ENCODE data around the gene LENG1.

Gene LENG1

DNA sequence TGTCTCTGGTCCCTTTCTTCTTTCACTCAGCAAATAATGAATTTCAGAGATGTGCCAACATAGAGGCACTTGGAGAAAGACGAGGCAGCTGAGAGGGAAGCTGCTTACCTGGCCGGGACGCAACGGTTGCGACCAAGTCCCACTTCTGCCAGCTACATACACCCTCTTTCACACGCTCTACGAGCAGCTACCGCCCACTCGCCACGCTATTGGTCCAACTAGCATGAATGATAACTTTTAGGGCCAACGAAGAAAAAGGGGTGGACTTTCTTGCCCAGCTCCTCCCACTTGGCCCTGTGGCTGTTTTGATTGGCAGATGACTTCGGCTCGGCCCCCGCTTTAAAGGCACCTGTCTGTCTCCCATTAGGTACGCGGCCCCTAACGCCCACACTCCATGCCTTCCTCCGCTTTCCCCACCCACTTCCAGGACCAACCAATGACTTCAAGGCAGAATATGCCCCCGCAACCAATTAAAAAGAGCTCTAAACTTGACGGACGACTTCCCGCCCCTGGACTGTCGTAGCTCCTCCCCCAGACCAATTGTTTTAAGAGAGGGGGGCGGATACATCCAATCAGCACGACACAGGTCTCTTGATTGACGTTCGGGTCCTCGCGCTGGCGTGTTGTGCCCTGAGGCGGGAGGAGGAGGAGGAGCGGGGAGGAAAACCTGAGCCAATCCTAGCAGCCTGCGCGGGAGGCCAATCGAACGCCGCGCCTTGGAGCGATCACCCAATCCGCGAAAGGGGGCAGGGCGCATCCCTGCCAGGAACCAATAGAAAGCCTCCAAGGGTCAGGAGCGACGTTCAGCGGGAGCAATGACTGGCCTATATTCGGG lies 22.4 kb downstream of the LENG1 start (continued):
- TF ChIP-seq, protein P1, sequence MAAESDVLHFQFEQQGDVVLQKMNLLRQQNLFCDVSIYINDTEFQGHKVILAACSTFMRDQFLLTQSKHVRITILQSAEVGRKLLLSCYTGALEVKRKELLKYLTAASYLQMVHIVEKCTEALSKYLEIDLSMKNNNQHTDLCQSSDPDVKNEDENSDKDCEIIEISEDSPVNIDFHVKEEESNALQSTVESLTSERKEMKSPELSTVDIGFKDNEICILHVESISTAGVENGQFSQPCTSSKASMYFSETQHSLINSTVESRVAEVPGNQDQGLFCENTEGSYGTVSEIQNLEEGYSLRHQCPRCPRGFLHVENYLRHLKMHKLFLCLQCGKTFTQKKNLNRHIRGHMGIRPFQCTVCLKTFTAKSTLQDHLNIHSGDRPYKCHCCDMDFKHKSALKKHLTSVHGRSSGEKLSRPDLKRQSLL (tag by site-specific recombination; IDR thresholded peaks at IDR 0.05): no peak
- TF ChIP-seq ZNF266 (tag by site-specific recombination; IDR thresholded peaks at IDR 0.05; ENCODE audit: low read depth) (no peak), ZNF114 (tag by site-specific recombination; IDR thresholded peaks at IDR 0.05) (no peak), ZNF157 (tag by site-specific recombination; IDR thresholded peaks at IDR 0.05) (no peak), KLF9 (tag by site-specific recombination; IDR thresholded peaks at IDR 0.05; ENCODE audit: low read depth) (peak; percentile 75; the same call in 1 of the 2 replicates), KLF8 (tag by site-specific recombination; IDR thresholded peaks at IDR 0.05) (peak; percentile 18; the same call in 1 of the 2 replicates), GLIS2 (tag by site-specific recombination; IDR thresholded peaks at IDR 0.05) (0 out of 2 replicates have a peak, but pooled peaks have one; percentile 15), ZNF561 (tag by site-specific recombination; IDR thresholded peaks at IDR 0.05; ENCODE audit: borderline replicate concordance) (peak; percentile 99), EGR2 (tag by site-specific recombination; IDR thresholded peaks at IDR 0.05; ENCODE audit: low read depth) (peak; percentile 94), ZNF335 (tag by site-specific recombination; conservative IDR thresholded peaks at IDR 0.05) (peak; percentile 79; the same call in 1 of the 2 replicates)
- TF ChIP-seq, protein P2, sequence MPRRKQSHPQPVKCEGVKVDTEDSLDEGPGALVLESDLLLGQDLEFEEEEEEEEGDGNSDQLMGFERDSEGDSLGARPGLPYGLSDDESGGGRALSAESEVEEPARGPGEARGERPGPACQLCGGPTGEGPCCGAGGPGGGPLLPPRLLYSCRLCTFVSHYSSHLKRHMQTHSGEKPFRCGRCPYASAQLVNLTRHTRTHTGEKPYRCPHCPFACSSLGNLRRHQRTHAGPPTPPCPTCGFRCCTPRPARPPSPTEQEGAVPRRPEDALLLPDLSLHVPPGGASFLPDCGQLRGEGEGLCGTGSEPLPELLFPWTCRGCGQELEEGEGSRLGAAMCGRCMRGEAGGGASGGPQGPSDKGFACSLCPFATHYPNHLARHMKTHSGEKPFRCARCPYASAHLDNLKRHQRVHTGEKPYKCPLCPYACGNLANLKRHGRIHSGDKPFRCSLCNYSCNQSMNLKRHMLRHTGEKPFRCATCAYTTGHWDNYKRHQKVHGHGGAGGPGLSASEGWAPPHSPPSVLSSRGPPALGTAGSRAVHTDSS (tag by site-specific recombination; IDR thresholded peaks at IDR 0.05): peak; percentile 95

DNA sequence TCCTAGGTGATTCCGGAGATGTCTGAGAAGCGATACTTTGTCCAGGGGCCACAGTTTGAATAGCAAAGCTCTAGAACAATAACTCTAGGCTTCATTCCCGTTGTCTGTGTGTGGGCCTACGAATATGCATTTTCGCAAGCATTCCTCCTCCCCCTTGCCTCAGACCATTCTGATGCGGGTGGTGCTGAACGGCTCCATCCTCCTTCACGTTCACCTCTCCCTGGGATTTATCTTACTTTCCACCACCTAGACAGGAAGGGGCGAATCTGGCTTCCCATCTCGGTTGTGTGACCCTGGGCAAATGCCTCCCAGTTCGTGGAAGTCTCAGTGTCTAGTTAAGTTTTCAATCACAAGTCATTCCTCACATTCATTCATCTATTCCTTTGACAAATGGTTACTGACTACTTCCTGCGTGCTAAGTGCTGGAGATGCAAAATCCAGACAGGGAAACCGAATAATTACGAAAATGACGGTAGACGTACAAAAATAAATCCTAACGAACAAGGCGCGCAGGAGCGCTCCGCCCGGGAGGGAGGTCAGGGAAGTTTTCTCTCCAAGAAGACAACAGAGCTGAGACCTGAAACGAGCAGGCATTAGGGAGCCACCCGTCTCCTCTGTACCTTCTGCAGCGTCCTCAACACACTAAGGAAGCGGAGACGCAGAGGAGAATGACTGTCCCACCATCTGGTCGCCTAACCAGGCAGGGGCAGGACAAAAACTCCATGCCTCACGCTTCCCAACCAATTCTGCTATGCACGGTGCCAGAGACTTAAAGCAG lies 23.2 kb downstream of the LENG1 start:
- 0 out of 2 replicates have a peak, but pooled peaks have one; percentile 13 for TF ChIP-seq SP7 (tag by site-specific recombination; IDR thresholded peaks at IDR 0.05)
- TF ChIP-seq KLF7 (tag by site-specific recombination; IDR thresholded peaks at IDR 0.05; ENCODE audit: borderline replicate concordance): no peak
- TF ChIP-seq, protein P3, sequence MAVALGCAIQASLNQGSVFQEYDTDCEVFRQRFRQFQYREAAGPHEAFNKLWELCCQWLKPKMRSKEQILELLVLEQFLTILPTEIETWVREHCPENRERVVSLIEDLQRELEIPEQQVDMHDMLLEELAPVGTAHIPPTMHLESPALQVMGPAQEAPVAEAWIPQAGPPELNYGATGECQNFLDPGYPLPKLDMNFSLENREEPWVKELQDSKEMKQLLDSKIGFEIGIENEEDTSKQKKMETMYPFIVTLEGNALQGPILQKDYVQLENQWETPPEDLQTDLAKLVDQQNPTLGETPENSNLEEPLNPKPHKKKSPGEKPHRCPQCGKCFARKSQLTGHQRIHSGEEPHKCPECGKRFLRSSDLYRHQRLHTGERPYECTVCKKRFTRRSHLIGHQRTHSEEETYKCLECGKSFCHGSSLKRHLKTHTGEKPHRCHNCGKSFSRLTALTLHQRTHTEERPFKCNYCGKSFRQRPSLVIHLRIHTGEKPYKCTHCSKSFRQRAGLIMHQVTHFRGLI (tag by site-specific recombination; IDR thresholded peaks at IDR 0.05): no peak
- TF ChIP-seq ZNF239 (tag by site-specific recombination; IDR thresholded peaks at IDR 0.05): no peak
- peak; percentile 85 for TF ChIP-seq ZNF335 (tag by site-specific recombination; conservative IDR thresholded peaks at IDR 0.05)
- TF ChIP-seq ZNF350 (tag by site-specific recombination; IDR thresholded peaks at IDR 0.05): no peak
- TF ChIP-seq ZNF600 (tag by site-specific recombination; IDR thresholded peaks at IDR 0.05): peak; percentile 92
- TF ChIP-seq, protein P4, sequence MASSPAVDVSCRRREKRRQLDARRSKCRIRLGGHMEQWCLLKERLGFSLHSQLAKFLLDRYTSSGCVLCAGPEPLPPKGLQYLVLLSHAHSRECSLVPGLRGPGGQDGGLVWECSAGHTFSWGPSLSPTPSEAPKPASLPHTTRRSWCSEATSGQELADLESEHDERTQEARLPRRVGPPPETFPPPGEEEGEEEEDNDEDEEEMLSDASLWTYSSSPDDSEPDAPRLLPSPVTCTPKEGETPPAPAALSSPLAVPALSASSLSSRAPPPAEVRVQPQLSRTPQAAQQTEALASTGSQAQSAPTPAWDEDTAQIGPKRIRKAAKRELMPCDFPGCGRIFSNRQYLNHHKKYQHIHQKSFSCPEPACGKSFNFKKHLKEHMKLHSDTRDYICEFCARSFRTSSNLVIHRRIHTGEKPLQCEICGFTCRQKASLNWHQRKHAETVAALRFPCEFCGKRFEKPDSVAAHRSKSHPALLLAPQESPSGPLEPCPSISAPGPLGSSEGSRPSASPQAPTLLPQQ (tag by site-specific recombination; IDR thresholded peaks at IDR 0.05): no peak
- 0 out of 2 replicates have a peak, but pooled peaks have one; percentile 53 for TF ChIP-seq ZBTB17 (tag by site-specific recombination; IDR thresholded peaks at IDR 0.05)
- no peak for TF ChIP-seq ZNF585B (tag by site-specific recombination; IDR thresholded peaks at IDR 0.05)
- TF ChIP-seq ZNF416 (tag by site-specific recombination; IDR thresholded peaks at IDR 0.05): no peak
- TF ChIP-seq ZNF768 (tag by site-specific recombination; IDR thresholded peaks at IDR 0.05): no peak
- Histone ChIP-seq H3K4me3 (ENCODE audit: low read depth, low read length) (peak overlapping the region; percentile 46), H3K27ac (ENCODE audit: extremely low read depth, low read depth, low read length) (peak overlapping the region; percentile 11; the same call in 1 of the 2 replicates), H3K9me3 (ENCODE audit: control insufficient read depth, insufficient read depth, low read depth, low read length) (peaks cover 2% of the 10 kb centered on the region), H3K4me1 (ENCODE audit: control insufficient read depth, insufficient read depth, low read length) (peaks cover 13% of the 10 kb centered on the region), H3K36me3 (ENCODE audit: control insufficient read depth in 2 of 2, insufficient read depth in 1 of 2, low read length in 2 of 2) (peaks cover 10 to 36% of the 10 kb centered on the region in 2 experiments)
- CTCF ChIA-PET: interaction anchor here (1.5 to 1.7 kb wide), 2 partner anchors 19 to 32 kb away, joined by 5 read pairs; no protein-coding TSS in a partner anchor
- POLR2A ChIA-PET: interaction anchor here (0.6 to 5.5 kb wide), 26 partner anchors 10 to 1407 kb away, joined by 3 to 116 read pairs (median 8); partner anchors contain the start of genes LENG1, LENG8, MBOAT7 and NDUFA3
